ENCODE results near the gene HOXA5.

The HOXA5 gene

DNA sequence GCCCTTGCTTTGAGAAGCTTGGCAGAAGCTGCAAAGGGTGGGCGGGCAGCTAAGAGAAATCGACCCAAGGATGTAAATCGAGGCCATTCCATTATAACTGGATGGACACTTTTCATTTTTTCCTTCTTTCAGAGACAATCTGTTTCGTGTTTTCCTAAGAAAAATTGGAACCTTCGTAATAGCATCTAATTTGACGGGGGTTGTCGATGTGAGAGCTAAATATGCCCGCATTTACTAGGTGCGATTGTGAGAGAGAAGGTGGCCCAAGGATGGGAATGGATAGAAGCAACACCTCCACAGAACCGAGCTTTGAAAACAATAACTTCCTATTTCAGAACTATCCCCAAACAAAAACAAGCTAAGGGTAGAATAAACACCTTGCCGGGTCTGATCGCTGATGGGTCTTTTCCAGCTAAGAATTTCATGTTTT lies 12.1 kb downstream of the HOXA5 start:
- no peak for DNase-seq

DNA sequence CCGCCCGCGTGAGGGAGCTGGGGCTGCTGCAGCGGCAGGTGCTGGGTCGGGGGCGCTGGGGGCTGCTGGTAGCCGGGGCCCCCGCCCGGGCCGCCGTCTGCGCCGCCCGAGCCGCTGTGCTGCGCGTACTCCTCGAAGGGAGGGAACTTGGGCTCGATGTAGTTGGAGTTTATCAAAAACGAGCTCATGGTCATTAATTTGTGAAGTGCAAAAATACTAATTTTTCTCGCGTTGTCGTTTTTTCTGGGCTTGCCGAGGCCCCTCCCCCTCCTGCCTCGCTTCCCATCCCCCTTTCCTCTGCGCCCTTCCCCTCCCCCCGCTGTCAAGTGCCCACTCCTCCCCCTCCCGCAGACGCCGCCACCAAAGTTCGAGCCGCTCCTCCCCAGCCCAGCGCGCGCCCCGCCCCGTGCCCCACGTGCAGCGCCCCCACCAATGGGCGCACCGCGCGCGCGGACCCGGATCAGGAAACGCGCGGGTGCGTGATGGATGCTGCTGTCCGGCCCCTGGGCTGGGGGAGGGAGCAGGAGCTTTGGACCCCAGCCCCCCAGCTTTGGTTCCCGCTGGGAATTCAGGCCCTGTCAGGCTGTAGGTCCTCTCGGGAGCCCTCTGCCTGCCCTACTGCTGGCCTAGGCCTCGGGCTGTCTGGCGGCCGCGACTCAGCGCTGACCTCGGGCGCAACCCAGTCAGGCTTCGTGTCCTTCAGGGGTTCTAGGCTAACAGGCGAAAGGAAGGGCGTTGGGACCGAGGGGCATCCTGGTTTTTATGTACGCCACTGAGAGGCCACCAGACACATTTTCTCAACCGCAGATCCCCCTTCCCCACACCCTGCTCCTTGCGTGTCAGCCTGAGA lies 12.7 kb downstream of the HOXA5 start, which contains the start of gene HOXA4:
HOXA4 (minus strand) TSS at position 218 of the 850 bp plus-strand sequence; CDS start at position 194, 24 bp downstream.
- peak; percentile 76 to 87 for DNase-seq

DNA sequence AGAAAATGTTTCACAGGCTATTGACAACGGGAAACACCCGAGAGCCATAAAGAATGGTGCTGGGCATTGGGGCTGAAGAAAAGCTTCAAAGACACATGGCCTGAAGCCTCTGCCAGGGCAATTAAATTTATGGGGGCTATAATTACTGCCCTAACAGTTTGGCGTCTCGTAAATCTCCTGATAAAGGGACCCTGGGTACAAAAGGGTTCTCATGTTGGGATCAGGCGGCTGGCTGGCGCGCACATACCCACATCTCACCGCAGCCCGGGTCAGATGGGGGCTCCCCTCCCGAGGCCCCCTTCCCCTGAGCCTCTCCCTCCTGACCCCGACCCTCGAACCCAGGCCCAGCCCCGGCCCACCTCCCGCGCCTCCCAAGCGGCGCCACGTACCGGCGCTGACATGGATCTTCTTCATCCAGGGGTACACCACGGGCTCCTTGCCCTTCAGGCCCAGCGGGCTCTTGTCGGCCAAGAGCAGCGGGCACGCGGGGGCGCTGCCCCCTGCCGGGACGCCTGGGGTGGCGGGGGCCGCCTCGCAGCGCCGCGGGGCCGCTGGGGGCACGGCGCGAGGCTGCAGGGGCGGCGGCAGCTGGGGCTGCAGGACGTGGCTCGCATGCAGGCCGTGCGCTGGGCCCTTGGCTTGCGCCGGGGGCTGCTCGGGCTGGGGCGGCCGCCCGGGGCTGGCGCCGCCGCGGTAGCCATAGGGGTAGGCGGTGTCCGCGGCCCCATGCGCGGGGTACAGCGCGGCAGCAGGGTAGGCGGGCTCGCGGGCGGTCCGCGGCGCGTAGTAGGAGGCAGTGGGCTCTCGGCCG lies 13.5 kb downstream of the HOXA5 start:
- DNase-seq: no peak

DNA sequence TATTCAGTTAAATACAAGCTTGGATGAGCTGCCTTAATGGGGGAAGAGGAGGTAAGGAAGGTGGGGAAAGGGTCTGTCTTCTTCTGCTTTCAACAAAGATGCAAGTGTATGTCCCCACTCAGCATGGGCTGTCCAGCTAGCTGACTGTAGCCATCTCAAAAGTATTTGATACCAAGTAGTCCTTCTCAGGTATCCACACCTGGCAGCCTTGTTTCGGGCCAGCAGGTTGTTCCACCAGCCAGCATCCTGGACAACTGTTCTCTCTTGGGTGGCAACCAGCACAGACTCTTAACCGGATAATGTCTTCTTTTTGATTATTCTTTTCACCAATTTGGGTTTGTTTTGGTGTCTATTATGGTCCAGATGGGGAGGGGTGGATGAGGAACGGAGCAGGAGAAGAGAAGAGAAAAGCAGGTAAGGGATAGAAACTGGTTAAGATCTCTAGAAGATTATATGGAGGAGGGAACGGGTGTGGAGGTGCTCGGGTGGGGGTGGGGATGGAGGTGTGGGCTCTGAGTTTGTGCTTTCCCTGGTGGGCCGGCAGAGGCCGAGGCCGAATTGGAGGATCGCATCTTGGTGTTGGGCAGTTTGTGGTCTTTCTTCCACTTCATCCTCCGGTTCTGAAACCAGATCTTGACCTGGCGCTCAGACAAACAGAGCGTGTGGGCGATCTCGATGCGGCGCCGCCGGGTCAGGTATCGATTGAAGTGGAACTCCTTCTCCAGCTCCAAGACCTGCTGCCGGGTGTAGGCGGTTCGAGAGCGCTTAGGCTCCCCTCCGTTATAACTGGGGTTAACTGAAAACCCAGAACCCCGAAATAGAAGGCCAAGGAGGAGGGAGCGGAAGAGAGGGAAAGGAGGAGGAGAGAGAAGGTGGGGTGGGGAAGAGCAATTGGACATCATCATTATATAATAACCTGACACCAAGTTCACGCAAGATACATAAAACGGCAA lies 14.4 kb downstream of the HOXA5 start:
- DNase-seq: no peak

DNA sequence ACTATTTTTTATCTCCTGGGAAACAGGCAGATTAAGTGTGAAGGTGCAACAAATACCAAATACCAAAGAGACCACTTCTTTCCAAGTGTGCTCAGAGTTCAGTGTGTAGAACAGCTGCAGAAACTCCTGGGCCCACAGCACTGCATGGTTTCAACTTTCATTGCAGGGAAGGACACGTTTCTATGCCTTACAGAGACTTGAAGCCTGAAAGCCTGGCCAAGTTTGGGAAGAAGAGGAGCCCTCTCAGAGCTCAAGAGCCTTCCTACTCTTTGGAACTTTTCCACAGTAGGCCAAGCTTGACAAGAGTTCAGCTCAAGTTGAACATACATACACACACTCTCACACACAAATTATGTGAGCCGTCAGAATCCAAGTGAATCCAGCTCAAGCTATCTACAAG lies 15.4 kb downstream of the HOXA5 start:
- no peak for DNase-seq

DNA sequence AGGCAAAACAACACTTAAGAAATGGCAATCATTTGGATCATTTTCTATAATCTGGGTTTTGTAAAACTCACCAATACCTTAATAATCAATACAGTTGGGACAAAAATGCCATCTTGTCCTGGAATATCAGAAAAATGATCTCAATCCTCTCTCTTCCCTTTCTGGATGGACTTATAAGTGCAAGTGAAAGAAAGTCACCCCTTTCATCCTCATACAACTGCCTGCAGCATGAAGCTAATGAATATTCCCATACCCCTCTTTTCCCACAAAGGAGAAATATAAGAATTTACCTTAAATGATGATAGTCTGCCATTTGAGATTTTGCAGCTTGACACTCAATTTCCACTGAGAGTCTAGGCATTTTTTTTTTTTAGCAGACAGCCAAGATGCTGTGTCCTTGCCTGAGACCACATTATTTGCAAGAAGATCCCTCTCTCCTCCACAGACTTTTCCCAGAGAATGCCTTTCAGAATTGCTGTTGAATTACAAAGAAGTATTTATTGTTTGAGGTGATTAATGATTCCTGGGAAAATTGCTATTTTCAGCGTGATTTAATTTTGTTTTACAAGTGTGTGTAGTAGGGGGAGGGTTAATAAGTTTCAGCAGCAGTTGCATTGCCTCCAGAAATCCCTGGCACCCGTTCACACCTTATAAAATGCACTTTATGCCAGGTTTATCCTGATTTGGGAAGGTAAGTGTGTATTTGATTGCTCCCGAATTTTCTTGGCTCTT lies 16.7 kb downstream of the HOXA5 start:
- DNase-seq: no peak

DNA sequence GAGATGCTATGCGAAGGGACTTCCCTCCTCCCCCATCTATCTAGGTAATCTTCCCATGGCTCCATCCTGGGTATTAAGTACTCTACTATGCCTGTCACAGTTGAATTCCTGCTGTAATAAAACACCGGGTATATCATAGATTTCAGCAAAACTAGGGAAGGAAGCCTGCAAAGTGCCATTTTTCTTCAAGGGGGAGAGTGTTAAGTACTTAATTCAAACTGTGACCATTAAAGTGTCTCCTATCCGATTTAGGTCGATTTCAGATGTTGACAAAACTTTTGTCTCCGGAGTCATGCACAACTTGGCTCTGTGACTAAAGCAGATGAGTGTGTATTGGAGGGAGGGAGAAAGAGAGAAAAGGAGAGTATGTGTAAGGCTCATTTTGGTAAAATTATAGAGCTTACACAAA lies 17.5 kb downstream of the HOXA5 start:
- DNase-seq: no peak

DNA sequence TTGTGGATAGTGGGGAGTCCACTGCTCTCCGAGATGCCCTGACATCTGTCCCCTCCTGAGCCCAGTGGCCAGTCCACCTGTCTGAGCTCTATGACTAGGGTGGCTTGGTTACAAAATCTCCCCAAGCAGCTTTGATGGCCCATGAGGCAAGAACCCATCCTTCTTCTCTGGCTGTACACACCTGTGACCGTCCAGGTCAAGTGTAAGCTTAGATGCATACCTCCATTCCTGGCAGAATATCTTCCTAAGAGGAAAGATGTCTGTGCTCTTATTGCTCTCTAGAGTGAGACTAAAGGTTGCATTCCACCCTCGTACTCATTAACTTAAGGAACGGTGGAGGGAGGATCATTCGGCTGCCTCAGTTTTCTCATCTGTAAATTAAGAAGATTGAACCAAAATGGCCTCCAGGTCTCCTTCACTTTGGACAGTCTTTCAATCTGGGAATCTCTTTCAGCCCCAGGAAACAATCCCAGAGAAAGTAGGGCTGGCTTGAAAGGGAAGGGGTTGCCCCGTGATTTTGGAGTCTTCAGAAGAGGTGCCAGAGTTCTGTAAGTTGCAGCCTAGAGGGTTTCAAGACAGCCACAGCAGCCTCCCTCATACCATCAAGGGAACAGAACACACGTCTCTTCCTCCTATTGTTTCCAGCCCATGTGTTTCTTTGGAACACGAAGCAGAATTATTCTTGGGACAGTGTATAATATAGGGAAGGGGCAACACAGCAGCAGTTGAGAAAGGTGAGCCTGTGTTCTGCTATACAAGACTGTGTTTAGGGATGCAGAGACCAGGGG lies 18.4 kb downstream of the HOXA5 start:
- DNase-seq: no peak

DNA sequence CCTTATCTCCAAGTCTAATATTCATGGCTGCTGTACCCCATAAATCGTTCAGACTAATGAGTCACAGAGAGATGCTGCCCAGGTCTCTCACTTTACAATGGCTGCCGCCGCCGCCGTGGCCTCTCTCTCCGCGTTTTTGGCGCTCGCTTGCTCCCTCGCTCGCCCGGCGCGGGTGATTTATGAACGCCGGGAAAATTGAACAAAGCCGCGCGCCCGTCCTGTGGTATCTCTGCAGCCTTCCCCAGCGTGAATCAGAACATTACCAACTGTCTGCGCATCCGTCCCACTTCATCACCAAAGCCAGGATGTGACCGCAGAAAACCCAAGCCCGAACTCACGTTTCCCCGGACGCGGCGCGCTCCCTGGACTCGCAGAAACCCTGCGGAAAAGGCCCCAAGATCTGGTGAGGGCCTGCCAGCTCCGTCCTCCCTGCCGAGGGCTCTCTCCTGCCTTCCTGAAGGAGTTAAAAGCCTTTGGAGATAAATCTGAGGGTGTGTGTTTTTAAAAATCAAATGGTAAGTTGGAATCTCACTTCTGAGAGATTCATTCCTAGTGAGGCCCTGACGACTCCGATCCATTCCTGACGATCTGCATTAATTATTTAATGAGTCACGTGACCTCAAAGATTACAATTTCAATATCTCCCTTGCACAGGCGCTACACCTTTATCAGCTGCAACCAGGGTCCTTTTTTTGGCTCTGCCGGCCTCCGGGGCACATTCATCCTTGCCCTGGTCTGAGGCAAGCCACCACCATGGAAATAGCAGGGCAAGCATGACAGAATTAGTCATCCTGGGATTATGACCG lies 19.2 kb downstream of the HOXA5 start:
- DNase-seq: no peak

DNA sequence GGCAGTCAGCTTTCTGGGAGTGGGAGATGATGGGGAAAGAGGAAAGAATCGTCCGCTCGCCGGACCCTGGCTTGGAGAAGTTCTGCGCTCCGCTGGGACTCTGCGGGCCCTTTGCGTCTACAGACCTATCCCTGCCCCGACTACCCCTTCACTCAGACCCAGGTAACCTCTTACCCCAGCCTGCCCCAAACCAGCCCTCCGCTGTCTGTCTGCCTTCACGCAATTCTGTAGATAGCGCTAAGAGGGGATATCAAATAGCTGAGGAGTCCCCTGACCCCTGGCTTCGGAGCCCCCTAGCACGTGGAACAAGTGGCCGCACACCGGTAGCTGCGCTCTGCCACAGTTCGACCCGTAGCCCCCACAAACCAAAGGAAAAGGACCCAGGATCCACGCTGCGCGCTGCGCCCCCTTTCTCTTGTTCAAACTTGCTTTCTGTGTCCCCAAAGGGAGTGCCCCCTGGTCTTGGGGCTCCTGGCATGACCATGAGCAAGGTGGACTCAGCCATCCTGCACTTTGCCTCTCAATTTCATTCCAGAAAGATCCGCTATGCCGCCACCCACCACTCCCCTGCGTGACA lies 19.9 kb downstream of the HOXA5 start:
- DNase-seq: no peak

DNA sequence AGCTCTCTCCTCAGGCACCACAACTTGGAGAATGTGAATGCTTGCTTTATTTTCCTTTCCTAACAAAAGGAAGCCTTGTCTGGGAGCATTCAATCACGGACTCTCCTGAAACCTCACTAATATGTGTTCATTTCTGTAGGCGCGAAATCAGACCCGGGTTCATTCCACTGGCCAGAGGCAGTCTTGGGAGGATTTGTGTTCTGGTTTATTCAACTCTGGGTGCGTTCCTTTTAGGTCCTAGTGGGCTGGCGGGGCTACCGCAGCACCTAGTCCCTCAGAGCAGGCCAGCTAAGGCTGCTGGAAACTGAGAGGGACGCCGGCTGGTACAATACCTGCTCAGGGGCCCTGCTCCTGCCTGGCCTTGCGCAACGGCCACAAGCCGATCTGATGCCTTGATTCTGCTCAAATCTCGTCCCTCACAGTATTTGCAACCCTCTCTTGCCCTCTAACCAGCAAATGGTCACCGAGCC lies 20.4 kb downstream of the HOXA5 start:
- no peak for DNase-seq

DNA sequence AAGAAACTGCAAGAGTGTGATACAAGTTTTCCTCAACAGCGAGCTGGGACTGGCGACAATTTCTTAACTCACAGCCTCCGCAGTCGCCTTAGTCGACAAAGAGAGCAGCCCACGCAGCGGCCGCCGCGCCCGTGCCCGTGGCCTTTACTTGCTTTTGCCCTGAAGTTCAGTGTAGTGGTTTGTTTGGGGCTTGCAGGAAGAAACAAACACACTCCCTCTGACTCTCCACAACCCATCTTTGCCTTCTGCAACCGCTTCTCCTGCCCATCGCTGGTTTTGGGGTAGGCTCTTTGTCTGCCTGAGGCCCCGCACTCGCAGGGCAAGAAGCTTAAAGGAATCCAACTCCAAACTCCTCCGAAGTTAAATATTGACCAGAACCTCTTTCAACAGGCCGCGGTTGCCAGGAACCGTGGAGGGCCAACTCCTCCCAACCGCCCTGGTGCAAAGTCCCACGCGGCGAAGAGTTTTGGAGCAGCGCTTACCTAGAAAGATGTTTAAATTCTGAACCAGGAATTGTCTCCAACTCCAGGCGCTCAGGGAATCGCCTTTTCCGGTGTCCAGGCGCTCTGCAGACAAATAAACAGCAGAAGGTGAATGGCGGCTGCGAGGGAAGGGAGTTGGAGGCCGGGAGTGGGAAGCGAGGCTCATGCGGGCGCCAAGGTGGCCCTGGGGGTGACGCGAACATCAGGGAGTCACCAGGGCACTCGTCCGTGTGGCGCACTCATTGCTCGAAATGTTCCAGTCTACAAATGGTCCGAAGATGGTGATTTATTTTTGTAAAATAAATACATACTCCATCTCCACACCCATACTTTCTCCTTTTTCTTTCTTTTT lies 21.2 kb downstream of the HOXA5 start:
- no peak for DNase-seq

DNA sequence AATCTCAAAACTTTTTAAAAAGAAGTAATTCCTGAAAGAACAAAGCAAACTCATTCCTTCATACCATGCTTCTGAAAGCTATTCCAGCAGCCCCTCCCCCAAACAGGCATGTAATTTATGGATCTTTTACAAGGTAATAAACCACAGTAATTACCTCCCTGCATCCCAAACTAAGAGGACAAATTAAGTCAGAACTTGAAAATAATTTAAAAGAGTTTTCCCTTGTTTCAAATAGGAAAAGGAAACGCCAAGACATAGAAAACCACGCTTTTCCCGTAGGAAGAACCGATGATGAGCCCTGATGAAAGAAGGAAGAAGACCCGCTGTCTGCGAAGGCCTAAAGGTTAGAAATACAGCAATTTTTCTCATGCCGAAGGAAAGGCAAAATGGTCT lies 21.8 kb downstream of the HOXA5 start:
- no peak for DNase-seq

DNA sequence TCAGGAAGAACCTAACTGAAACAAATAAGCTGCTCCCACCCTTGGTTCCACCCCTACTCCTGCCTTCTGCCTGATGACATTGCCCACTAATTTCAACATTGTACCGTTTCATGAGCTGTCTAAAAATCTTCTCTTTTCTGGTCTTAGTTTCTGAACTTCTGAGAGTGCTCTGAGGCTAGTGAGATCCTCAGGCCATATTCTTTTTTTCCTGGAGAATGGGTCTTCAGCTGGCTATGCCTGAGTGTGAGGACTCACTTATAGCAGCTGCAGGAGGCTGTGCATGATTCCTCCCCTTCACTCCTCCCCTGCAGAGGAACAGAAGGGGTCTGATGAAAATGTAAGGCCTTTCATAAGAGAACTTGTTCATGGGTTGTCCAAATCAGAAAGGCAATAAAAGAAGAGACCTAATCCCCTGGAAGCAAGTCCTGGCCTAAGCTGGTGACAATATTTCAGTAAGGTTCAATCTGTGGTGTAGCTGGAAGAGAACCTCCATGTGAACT lies 24.0 kb downstream of the HOXA5 start:
- DNase-seq: no peak

DNA sequence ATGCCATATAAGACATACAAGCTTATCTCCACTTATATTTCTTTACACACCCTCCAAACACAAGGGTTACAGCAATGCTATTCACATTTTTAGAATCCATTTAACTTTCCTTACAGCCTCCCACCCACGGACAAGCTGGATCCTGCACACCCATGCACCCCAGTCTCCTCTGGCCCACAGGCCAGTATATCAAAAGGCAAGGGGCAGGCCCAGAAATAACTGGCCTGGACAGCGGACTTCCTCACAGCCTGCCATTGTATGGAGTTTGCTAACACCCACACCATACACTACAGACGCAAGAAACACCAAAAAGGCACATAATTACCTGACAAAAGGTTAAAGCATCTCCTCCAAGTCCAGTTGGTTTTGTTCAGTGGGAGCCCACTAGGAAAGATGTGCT lies 24.9 kb downstream of the HOXA5 start:
- DNase-seq: no peak

DNA sequence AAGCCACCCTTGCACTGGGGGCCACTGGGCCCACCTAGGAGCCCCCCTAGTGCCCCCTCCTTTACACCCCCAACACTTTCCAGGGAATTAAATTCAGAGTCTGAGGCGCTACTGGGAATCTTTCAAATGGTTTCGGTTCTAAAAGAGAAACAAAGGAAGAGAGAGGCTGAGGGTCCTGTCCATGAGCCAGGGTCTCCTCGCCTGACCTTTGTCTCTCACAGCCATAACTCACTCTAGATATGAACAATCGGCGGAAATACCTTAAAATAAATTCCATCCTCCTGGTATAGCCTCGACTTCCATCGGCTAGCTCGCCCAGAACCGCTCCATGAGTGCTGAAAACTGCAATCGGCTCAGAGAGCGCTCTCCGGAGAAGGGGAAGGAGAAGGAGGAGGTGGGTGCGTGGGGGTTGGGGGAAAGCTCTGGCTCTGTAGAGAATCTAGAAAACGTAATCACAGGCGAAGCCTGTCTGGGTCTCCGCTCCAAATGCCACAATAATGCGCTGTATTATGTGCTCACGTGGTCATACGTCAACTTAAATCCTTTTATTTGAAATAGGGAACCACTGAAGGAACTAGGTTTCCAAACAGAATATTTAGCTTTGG lies 25.5 kb downstream of the HOXA5 start:
- DNase-seq: no peak

DNA sequence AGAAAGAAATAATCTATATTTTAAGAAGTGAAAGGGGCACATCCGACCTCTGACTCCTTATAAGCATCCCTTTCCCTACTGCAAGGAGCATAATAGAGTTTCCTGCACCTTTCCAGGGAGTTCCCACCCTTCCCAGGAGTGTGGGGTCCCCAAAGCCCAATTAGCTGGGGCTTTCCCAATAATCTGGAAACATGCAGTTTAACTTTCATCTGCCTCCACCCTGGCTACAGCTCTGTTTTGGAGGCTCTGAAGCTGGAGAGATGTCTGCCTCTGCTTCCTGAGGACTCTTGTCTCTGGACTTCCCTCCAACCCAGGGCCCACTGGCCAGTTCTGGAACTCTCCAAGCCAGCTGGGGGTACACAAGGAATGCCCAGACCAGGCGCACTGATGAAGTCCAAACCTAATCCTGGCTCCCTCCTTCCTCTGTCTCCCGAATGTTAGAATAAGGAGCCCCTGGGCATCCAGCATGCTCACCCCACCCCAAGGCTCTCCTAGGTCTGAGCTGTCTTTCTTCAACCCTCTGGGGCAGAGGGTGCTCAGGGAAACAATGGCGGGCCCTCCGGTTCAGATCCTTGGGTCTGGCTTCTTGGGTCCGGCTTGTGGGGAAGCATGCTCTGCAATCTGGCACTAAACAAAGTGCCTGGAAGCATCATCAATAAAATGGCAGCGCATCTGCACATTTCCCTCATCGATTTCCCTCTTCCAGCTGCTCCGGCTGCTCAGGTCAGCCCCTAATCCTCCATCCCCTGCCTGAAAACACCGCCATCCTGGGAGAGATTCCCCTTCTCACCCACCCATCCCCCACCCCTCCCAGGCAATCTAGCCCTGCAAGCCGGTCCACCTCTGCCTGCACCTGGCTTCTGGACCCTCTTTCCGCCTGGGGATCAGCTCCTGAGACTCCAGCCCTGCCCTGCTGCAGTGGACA lies 26.3 kb downstream of the HOXA5 start:
- no peak for DNase-seq
